GM21447 (cell line): ENCODE results near the gene SNX4.
"Not testable (repeated sequence)": the region's sequence is repeated elsewhere in the genome, so short reads cannot be mapped to it uniquely, and the experiment has no call there.

Experiments used
- ATAC-seq: cut with Tn5 transposase; IDR thresholded peaks from one replicate; pipeline ENCODE4 v1.9.1; 2021; ENCODE audit not compliant: unreplicated experiment

SNX4 gene

GRCh38 chr3:125406070-125406469, 113.9 kb downstream of the SNX4 start:
- no peak for ATAC-seq

- not testable (repeated sequence) for ATAC-seq
These were observed 114.5 kb downstream of the SNX4 start for GRCh38 chr3:125405515-125405914.

GRCh38 chr3:125403789-125404188, 116.2 kb downstream of the SNX4 start:
- no peak for ATAC-seq

- ATAC-seq, result no peak
These were observed 117.4 kb downstream of the SNX4 start for GRCh38 chr3:125402639-125403038.

DNA sequence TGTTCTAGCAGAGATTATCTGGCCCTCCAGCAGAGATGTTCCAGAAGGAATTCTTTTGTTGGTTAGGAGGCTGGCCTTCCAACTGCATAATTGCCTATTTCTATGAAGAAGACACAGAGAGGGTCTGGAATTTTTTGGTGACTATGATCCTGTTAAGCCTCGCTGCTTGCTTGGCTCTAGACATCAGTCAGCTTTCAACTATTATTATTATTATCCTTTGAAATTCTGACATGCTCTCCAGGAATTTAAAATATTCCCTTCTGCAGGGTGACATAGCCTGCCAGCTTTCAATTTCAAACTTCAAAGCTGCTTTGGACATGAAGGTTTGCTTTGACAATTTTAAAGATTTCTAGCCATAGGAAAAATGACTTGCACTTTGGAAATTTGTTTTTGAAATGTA, 118.6 kb downstream of the SNX4 start:
- ATAC-seq, result no peak

DNA sequence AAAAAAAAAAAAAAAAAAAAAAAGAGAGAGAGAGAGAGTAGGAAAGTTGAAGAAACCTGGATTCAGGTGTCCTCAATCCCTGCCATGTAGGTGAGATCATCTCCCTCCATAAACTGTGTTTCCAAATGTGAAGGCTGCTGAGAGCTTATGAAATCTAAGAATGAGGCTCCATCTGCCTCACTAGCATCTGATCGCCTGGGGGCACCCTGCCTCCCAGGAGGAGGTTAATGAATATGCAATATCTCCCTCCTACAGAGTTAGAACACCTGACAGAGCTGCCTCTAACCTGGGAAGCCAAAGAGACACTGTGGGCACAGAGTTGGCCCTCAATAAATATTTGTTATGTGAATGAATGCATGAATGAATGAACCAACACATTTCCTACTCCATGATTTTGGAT, 121.0 kb downstream of the SNX4 start:
- ATAC-seq, result no peak
